Effector CD8-positive, alpha-beta T cell (primary cell): ENCODE measurements around the gene CASZ1.

Experiments
- DNase-seq: peaks from one replicate; lab custom pipeline; 2025; lab: John Stamatoyannopoulos, UW
- total RNA-seq, 4 experiments: gene quantifications; one replicate each; lab custom pipeline; 2026; lab: John Stamatoyannopoulos, UW

Gene CASZ1, protein sequence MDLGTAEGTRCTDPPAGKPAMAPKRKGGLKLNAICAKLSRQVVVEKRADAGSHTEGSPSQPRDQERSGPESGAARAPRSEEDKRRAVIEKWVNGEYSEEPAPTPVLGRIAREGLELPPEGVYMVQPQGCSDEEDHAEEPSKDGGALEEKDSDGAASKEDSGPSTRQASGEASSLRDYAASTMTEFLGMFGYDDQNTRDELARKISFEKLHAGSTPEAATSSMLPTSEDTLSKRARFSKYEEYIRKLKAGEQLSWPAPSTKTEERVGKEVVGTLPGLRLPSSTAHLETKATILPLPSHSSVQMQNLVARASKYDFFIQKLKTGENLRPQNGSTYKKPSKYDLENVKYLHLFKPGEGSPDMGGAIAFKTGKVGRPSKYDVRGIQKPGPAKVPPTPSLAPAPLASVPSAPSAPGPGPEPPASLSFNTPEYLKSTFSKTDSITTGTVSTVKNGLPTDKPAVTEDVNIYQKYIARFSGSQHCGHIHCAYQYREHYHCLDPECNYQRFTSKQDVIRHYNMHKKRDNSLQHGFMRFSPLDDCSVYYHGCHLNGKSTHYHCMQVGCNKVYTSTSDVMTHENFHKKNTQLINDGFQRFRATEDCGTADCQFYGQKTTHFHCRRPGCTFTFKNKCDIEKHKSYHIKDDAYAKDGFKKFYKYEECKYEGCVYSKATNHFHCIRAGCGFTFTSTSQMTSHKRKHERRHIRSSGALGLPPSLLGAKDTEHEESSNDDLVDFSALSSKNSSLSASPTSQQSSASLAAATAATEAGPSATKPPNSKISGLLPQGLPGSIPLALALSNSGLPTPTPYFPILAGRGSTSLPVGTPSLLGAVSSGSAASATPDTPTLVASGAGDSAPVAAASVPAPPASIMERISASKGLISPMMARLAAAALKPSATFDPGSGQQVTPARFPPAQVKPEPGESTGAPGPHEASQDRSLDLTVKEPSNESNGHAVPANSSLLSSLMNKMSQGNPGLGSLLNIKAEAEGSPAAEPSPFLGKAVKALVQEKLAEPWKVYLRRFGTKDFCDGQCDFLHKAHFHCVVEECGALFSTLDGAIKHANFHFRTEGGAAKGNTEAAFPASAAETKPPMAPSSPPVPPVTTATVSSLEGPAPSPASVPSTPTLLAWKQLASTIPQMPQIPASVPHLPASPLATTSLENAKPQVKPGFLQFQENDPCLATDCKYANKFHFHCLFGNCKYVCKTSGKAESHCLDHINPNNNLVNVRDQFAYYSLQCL (N-terminal part only)
- 38.2 to 61.7 (median 51.2) reads per million in 4 experiments for total RNA-seq

DNA sequence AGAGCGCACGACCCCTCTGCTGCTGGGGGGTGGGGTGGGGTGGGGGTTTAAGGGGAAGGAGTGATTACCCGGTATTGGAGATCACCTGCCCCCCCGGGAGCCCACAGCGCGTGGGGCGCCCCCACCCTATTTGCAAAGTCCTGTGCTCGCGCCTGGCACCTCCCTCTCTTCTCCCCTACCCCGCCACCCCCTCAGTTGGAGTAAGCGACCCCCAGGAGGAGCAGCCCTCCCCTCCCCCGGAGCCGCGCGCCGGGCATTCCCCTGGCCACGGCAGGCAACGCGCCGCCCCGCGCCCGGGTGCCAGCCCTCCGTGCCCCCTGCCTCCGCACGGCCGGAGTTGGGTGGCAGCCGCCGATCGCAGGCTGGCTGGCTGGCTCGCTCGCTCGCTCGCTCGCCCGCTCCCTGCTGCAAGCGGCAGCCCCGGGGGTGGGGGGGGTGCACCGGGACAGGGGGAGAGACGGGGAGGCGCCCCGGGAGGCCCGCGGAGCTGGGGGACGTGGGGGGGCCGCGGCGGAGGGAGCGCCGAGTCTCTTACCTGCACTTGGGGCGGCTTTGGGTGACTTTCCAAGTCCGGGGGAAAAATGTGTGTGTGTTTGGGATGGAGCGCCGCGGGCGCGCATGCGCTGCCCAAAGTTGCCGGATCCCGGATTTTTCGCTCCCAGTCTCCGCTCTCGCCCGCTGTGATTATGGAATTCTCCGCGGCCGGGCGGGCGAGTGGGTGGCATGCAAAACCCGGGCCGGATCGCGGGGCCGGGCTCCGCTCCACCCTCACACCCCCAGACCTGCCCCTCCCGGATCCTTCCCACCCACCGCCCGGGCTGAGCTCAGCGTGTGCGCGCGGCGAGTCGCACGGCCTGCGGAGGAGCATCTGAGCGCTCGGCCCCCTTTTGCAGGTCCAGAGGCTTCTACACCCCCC, at the start of gene CASZ1:
TSS of gene CASZ1 (minus strand) at position 618 of the 916 bp plus-strand sequence. CDS start 102,757 bp downstream, outside the sequence.
- no peak for DNase-seq

GRCh38 chr1:10843697-10844096, 47.3 kb upstream of the CASZ1 start:
- DNase-seq: no peak

GRCh38 chr1:10841118-10841517, 44.7 kb upstream of the CASZ1 start:
- no peak for DNase-seq

DNA sequence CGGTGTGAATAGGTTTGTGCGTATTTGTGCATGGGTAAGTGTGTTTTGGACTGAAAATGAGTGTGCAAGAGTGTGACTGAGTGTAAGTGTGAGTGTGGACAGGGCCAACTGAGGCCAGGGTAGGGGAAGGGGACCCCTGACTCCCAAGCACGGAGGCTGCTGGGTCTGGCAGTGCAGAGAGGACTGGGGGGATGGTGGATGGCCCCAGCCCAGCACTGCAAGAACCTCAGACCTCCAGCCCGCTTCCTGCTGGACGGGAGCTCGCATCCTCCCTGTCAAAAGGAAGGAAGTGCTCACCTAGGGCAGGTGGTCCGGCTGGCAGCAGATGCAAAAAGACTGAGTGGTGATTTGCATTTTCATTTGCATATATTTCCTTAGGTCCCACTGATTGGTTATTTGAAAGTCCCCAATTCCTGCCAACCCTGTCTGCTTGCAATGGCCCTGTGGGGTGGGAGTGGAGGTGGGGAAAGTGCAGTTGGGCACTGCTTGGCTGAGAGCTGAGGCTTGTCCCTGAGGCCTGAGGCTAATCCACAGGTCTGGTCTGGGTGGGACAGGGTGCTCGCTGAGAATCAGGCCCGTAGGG, 42.8 kb upstream of the CASZ1 start:
- no peak for DNase-seq

GRCh38 chr1:10838541-10838940, 42.1 kb upstream of the CASZ1 start:
- DNase-seq: no peak

- DNase-seq: no peak
These were observed 40.3 kb upstream of the CASZ1 start for GRCh38 chr1:10836726-10837125.

GRCh38 chr1:10835822-10836421, 39.5 kb upstream of the CASZ1 start:
- DNase-seq: no peak

DNA sequence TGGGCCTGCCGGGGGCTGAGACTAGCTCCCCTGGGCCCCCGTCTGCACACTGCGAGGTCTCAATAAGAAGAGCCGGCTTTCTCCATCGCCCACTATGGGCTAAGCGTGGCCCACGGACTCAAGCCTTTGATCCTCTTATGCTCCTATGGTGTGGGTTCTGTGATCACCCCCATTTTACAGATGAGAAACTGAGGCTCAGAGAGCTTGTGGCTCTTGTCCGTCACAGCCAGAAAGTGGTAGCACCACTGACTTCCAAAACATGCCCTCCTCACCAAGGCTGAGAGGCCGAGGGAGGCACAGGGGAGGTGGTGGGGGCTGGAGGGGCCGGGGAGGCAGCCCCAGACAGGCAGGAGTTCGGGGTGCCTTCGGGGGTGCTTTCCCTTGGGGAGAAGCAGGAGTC, 39.0 kb upstream of the CASZ1 start:
- DNase-seq: no peak

DNA sequence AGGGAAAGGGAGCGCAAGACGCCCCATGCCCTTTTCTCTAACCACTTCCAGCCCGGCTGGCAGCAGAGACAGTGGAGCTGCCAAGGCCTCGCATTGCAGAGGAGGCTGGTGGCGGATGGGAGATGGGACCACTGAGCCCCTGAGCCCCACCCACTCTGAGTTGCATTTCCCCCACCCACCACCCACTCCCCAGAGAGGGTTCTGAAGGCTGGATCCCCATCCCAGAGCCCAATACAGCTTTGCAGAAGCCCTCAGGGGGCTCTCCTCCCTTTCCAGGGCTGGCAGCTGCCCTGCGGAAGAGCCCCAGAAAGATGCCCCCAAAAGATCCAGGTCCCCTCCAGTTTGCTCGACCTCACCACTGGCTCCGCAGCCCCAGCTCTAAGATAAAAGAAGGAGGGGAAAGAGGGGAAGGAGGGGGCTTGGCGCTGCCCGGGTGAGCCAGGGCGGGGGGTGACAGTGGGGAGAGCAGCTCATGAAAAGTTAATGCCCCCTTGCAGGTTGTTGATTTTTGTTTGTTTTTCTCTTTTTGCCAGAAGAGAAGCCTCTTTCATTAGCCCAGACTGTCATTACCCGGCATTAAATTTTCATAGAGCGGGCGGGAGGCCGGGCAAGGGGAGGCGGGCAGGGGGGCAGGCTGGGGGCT, 38.4 kb upstream of the CASZ1 start:
- no peak for DNase-seq

- DNase-seq: no peak
These were observed 37.4 kb upstream of the CASZ1 start for GRCh38 chr1:10833630-10834557.

GRCh38 chr1:10832703-10833102, 36.3 kb upstream of the CASZ1 start:
- DNase-seq: no peak

- DNase-seq: no peak
These were observed 34.7 kb upstream of the CASZ1 start for GRCh38 chr1:10830961-10831668.

DNA sequence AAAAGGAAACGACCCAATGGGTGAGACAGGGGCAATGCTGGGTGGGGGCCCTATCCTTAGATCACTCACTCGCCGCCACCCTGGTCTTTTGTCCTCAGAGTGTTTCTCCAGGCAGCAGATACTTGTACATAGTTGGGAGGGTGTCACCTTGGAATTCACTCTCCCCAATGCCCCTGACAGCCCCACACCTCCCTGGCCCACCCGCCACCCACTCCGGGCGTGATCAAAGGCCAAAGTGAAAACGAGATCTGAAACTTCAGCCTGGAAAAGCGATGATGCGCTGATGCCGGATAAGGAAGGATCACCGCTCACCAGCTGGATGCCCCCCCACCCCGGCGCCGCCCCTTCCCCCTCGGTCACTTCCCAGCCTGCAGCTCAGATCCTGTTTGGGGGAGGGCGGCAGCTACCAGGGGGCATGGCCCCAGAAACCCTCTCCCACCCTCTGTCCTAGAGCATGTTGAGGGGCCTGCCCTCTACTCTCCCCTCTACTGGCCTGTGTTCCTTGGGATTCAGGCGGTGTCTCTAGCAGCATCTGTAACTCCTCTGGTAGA, 33.6 kb upstream of the CASZ1 start:
- no peak for DNase-seq

- DNase-seq: no peak
These were observed 32.8 kb upstream of the CASZ1 start for GRCh38 chr1:10829067-10829818.

DNA sequence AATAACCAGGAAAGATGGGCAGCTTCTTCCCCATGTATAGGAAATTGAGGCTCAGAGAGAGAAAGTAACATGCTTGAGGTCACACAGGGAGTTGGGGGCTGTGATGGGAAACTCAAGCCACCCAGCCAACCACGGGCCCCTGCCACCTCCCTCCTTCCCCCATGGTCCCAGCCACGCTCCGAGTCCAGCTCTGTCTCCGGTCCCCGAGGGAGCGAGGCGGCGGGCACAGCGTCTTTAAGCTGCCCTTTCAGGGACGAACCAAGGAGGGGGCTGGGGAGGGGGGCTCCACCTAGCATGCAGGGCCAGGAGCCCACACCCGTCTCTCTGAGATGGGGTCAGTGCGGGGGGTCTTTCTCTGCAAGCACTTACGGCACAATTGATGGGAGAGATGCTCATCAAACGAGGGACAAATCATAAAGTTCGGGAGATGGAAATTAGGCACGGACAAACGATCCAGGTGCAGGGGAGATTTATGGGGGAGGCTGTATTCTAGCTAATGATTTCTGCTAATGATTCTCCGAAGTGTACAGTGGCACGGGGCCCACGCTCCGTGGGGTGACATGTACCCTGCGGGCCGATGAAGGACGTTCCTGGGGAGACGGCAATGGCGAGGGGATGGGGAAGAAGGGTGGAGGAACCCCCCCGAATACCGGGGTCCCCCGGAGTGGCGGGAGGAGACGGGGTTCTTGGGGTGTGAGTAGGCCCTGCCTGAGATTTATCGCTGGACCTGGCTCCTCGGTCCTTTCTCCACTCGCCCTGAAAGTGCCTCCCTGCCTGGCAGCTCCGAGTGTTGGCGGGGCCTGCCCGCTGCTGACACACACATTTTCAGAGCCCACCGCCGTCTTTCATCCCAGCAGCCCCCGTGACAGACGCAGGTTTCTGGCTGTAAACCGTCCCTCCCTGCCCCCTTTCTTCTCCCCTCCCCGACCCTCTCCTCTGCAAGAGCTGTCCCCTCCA, 31.2 kb upstream of the CASZ1 start:
- DNase-seq: no peak

DNA sequence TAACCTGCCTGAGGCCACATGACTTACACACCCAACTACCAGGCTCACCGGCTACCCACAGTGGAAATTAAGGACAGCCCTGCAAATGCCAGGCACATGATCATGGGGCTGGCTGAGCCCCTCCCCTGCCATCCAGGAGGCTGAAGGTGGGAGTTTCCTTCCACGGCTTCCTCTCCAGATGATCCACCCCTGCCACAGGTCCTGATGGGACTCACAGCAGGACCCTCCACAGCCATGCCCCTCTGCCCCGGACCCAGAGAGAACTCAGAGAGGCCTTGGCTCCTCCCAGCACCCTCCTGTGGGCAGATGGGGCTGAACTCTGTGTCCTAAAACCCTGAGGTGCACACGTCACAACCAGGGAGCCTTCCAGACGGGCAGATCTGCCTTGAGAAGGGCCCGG, 29.1 kb upstream of the CASZ1 start:
- no peak for DNase-seq
